ENCODE measurements around the gene TKTL1. TPM values are rescaled to one million over a fixed set of nuclear protein-coding genes. Genes with fewer than 3 reads are reported as not detected.

Gene TKTL1
- total and polyA plus RNA-seq, 2 of the 4 experiments (the other 2 are of a cell fraction), result not detected

DNA sequence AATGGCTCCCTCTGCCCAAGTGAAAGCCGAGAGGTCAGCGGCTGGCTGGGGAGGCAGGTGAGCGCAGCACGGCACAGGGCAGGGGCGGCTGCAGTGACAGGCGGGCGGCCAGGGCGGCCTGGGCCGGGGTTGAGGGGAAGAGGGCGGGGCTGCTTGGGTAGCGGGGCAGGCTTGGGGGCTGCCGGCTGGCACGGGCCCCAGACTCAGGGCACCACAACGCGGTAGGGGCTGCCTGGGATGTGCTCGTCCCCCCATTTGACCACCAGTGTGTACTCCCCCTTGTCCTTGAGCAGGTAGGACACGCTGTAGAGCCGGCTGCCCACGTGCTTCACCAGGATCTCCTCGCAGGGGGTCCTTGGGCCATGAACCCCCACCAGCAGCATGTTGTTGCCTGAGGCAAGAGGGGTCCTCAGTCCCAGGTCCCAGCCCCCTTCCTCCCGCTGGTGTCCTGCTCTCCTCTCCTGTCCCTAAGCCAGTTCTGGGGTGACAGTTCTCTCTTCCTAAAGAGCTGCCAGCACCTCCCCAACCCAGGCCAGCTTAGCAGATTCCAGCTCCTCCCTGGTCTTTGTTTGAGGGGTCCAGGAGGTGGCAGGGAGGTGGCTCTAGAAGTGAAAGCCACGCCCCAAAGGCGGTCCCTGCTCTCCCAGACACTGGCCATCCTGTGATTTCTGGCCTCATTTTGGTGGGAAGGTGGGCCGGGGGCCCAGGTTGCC, 53.2 kb downstream of the TKTL1 start:
- H3K9me3 ChIP-seq (ENCODE audit: control insufficient read depth, insufficient read depth, low read length), result no peaks in the 10 kb centered on the region; the same call in 1 of the 2 replicates
- no peaks in the 10 kb centered on the region for H3K9me1 ChIP-seq (ENCODE audit: insufficient read depth, low read length)
- no peak overlapping the region for H2BK120ac ChIP-seq (ENCODE audit: low read depth, low read length)
- H2AK5ac ChIP-seq (ENCODE audit: low read depth, low read length), result no peak overlapping the region
- ATAC-seq (ENCODE audit: low read depth) (no peak), DNase-seq (no peak)
- intact Hi-C loops (cut with micrococcal nuclease), result no loop called here
- H3K56ac ChIP-seq (ENCODE audit: extremely low read depth, insufficient read depth, low read length), result no peak overlapping the region
- in situ Hi-C loops (cut with MboI; ENCODE audit: low sequenced_read_pairs), result no loop called here
- H4K5ac ChIP-seq (ENCODE audit: low read depth, low read length), result no peak overlapping the region
- H2AFZ ChIP-seq (replicated peaks; ENCODE audit: low read length, poor library complexity), result no peak overlapping the region
- no peak overlapping the region for H3K14ac ChIP-seq (replicated peaks; ENCODE audit: low read depth, low read length)
- no peak overlapping the region for H3K4me3 ChIP-seq (ENCODE audit: insufficient read depth, low read depth, low read length)
- POLR2A ChIA-PET (ENCODE audit: unreplicated experiment), result no interaction called here
- H3K4me2 ChIP-seq (ENCODE audit: low read depth, low read length), result no peak overlapping the region
- H3K23ac ChIP-seq (ENCODE audit: low read depth, low read length), result no peak overlapping the region
- no peak overlapping the region for H3K18ac ChIP-seq (ENCODE audit: low read depth, low read length)
- no peak overlapping the region for H3K9ac ChIP-seq (ENCODE audit: low read depth, low read length)
- H3K27ac ChIP-seq (ENCODE audit: insufficient read depth, low read length), result no peak overlapping the region
- peaks cover 3 to 25% of the 10 kb centered on the region in 2 experiments; a peak in 3 of 4 replicates for H3K79me1 ChIP-seq (ENCODE audit: low read depth in 1 of 2, low read length in 2 of 2)
- no peak overlapping the region for H3K4ac ChIP-seq (ENCODE audit: low read depth, low read length)
- no peak overlapping the region for H2BK20ac ChIP-seq (ENCODE audit: low read depth, low read length)
- H4K20me1 ChIP-seq (ENCODE audit: insufficient read depth, low read length), result peaks cover 67% of the 10 kb centered on the region
- no peak overlapping the region for H2BK5ac ChIP-seq (ENCODE audit: low read depth, low read length, poor library complexity, severe bottlenecking)
- dilution Hi-C loops (cut with HindIII; ENCODE audit: low sequenced_read_pairs, unreplicated experiment), result no loop called here
- CTCF ChIA-PET, result no interaction called here
- H3K4me1 ChIP-seq (ENCODE audit: control insufficient read depth, insufficient read depth, low read length), result no peaks in the 10 kb centered on the region
- H4K8ac ChIP-seq (ENCODE audit: low read depth in 2 of 2, low read length in 2 of 2), result no peak overlapping the region
- no peaks in the 10 kb centered on the region for H3K27me3 ChIP-seq (ENCODE audit: control insufficient read depth, insufficient read depth, low read length)
- no peak overlapping the region for H4K91ac ChIP-seq (ENCODE audit: insufficient read depth, low read depth, low read length)
- no peak overlapping the region for H2AK9ac ChIP-seq (replicated peaks; ENCODE audit: low read depth, low read length, poor library complexity)
- TSS peak; percentile 69 for BruUV-seq (replicated peaks)
- TF ChIP-seq POLR2A (IDR thresholded peaks at IDR 0.05; ENCODE audit: low read depth, low read length) (0 out of 2 replicates have a peak, but pooled peaks have one; percentile 4), RFX5 (IDR thresholded peaks at IDR 0.05; ENCODE audit: low read depth, low read length) (no peak), RAD21 (IDR thresholded peaks at IDR 0.05; ENCODE audit: low read length) (no peak), CHD1 (IDR thresholded peaks at IDR 0.05; ENCODE audit: low read depth, low read length) (no peak), NFE2L2 (IDR thresholded peaks at IDR 0.05; ENCODE audit: low read depth, low read length) (no peak)
- H3K36me3 ChIP-seq (ENCODE audit: control insufficient read depth, insufficient read depth, low read length), result peaks cover 58% of the 10 kb centered on the region
- WGBS, 2 experiments (ENCODE audit: extremely low coverage in 2 of 2, insufficient read length in 1 of 2), result 90% methylated on average over 2 of the region's 24 CpGs; no CpG with 5 or more reads in 1 of the 2 experiments
- H2BK15ac ChIP-seq (ENCODE audit: low read depth, low read length), result no peak overlapping the region
